Measurements from ENCODE around the gene R3HDM1.

GRCh38 chr2:135740206-135740605, 208.9 kb downstream of the R3HDM1 start:
- TF ChIP-seq CTCF (IDR thresholded peaks at IDR 0.05) (no peak), POLR2A (IDR thresholded peaks at IDR 0.05) (no peak)

Data from esophagus squamous epithelium (tissue), 4 donors.